CD4-positive, alpha-beta T cell treated with Interleukin-1 beta for 1 hour (primary cell): ENCODE results near the gene VPS50.
"Not testable (repeated sequence)": the region's sequence is repeated elsewhere in the genome, so short reads cannot be mapped to it uniquely, and the experiment has no call there.

Experiments used
- DNase-seq, 2 donors: peaks; one replicate each; pipeline ENCODE4 v3.0.0-alpha.2; 2020 to 2022

The VPS50 gene

GRCh38 chr7:93242106-93242505, 9.9 kb downstream of the VPS50 start:
- DNase-seq, result no peak

- peak in 1 of 2 donors; percentile 45 for DNase-seq
Observed at GRCh38 chr7:93245525-93246432, 13.6 kb downstream of the VPS50 start.

- DNase-seq, result no peak
Observed at GRCh38 chr7:93249491-93250148, 17.5 kb downstream of the VPS50 start.

- DNase-seq, result no peak
Observed at GRCh38 chr7:93258661-93259060, 26.5 kb downstream of the VPS50 start.

- DNase-seq, result no peak
Observed at GRCh38 chr7:93262535-93262934, 30.4 kb downstream of the VPS50 start.

GRCh38 chr7:93265220-93265619, 33.1 kb downstream of the VPS50 start:
- no peak for DNase-seq

- DNase-seq, result no peak
Observed at GRCh38 chr7:93279541-93279940, 47.4 kb downstream of the VPS50 start.

GRCh38 chr7:93284908-93285307, 52.7 kb downstream of the VPS50 start:
- DNase-seq, result no peak

- DNase-seq, result no peak
Observed at GRCh38 chr7:93293229-93293628, 61.1 kb downstream of the VPS50 start.

GRCh38 chr7:93298206-93298605, 66.0 kb downstream of the VPS50 start:
- DNase-seq, result no peak

GRCh38 chr7:93298671-93299070, 66.5 kb downstream of the VPS50 start:
- DNase-seq, result no peak

- no peak for DNase-seq
Observed at GRCh38 chr7:93301736-93302135, 69.6 kb downstream of the VPS50 start.

- no peak for DNase-seq
Observed at GRCh38 chr7:93307131-93307660, 75.0 kb downstream of the VPS50 start.

GRCh38 chr7:93307943-93308342, 75.8 kb downstream of the VPS50 start:
- no peak for DNase-seq

- no peak for DNase-seq
Observed at GRCh38 chr7:93310346-93310745, 78.2 kb downstream of the VPS50 start.

- DNase-seq, result no peak
Observed at GRCh38 chr7:93314449-93314848, 82.3 kb downstream of the VPS50 start.

GRCh38 chr7:93315896-93316295, 83.7 kb downstream of the VPS50 start:
- DNase-seq, result no peak

- no peak for DNase-seq
Observed at GRCh38 chr7:93316730-93317129, 84.6 kb downstream of the VPS50 start.

- no peak for DNase-seq
Observed at GRCh38 chr7:93320887-93321286, 88.7 kb downstream of the VPS50 start.

- DNase-seq, result not testable (repeated sequence)
Observed at GRCh38 chr7:93326291-93326690, 94.1 kb downstream of the VPS50 start.

- DNase-seq, result no peak
Observed at GRCh38 chr7:93327006-93327633, 95.0 kb downstream of the VPS50 start.

GRCh38 chr7:93331706-93332105, 99.5 kb downstream of the VPS50 start:
- no peak for DNase-seq

- no peak for DNase-seq
Observed at GRCh38 chr7:93332172-93332571, 100.0 kb downstream of the VPS50 start.

GRCh38 chr7:93337052-93337451, 104.9 kb downstream of the VPS50 start:
- no peak for DNase-seq
